K562 (cell line): ENCODE measurements around the gene ATXN10.

Source experiments
- CBX5 ChIP-seq: IDR thresholded peaks from 2 replicates; pipeline ENCODE4 v1.6.1; 2014; ENCODE audit warnings: low read depth, borderline replicate concordance
- E2F3 ChIP-seq: fragments of 250-450 bp; sonication (Bioruptor Pico); IDR thresholded peaks from 2 replicates; pipeline ENCODE4 v1.4.0; 2020; ENCODE audit warnings: mild to moderate bottlenecking
- EZH2 ChIP-seq: IDR thresholded peaks from 2 replicates; pipeline ENCODE4 v1.6.1; 2012; ENCODE audit warnings: low read depth, mild to moderate bottlenecking, inconsistent platforms, low read length, borderline replicate concordance
- FOXK1 ChIP-seq: sonication (generic); formaldehyde crosslinking; IDR thresholded peaks from 2 replicates; pipeline ENCODE4 v1.8.0; 2022; ENCODE audit warnings: missing genetic modification reagents, mild to moderate bottlenecking, borderline replicate concordance
- GABPA ChIP-seq: fragments of 200-800 bp; sonication (Bioruptor generic); conservative IDR thresholded peaks from 2 replicates; pipeline ENCODE4 v1.6.1; 2016; ENCODE audit warnings: low read depth, missing genetic modification characterization, missing compliant biosample characterization
- SETDB1 ChIP-seq: IDR thresholded peaks from one replicate; pipeline ENCODE4 v1.6.1; 2012; ENCODE audit warnings: low read length, control low read depth, inconsistent platforms
- TOE1 ChIP-seq, 2 experiments: fragments of 450-650 bp in 1 of 2; sonication (generic) in 1 of 2; formaldehyde crosslinking in 1 of 2; IDR thresholded peaks; 2 replicates each; pipeline versions ENCODE4 v1.7.1 to v1.8.0; 2016 to 2022; ENCODE audit warnings: borderline replicate concordance in 2 of 2, mild to moderate bottlenecking in 2 of 2, antibody characterized with exemption in 1 of 2, inconsistent platforms in 1 of 2, low read depth in 1 of 2, missing genetic modification reagents in 1 of 2, moderate library complexity in 1 of 2
- ZNF174 ChIP-seq: fragments of 250-450 bp; sonication (Bioruptor Pico); IDR thresholded peaks from 2 replicates; pipeline ENCODE4 v1.4.0; 2020; ENCODE audit warnings: mild to moderate bottlenecking
- ZZZ3 ChIP-seq: fragments of 450-650 bp; IDR thresholded peaks from 2 replicates; pipeline ENCODE4 v1.6.1; 2016; ENCODE audit warnings: antibody characterized with exemption, mild to moderate bottlenecking, moderate library complexity
- TF ChIP-seq, protein P1 (sequence below), 2 experiments: fragments of 450-650 bp; IDR thresholded peaks; 2 replicates each; pipeline ENCODE4 v1.6.1; 2018; ENCODE audit warnings: mild to moderate bottlenecking in 2 of 2, low read depth in 1 of 2; ENCODE audit not compliant: partially characterized antibody in 2 of 2
- TF ChIP-seq, protein P2 (sequence below), 3 experiments: IDR thresholded peaks in 2 of 3; conservative IDR thresholded peaks in 1 of 3; 2 replicates each; pipeline ENCODE4 v1.5.1; 2011 to 2012; ENCODE audit warnings: low read length in 3 of 3, mild to moderate bottlenecking in 3 of 3, control low read depth in 2 of 3, improper control_type of control experiment in 1 of 3, inconsistent platforms in 1 of 3, low read depth in 1 of 3, mixed read lengths in 1 of 3, moderate library complexity in 1 of 3; ENCODE audit not compliant: insufficient read depth in 2 of 3
- TF ChIP-seq, protein P3 (sequence below): fragments of 450-650 bp; IDR thresholded peaks from 2 replicates; pipeline ENCODE4 v1.6.1; 2016; ENCODE audit warnings: low read depth
- TF ChIP-seq, protein P4 (sequence below): fragments of 250-450 bp; sonication (Bioruptor Pico); IDR thresholded peaks from 2 replicates; pipeline ENCODE4 v1.4.0; 2020
- TF ChIP-seq, protein P5 (sequence below): sonication (generic); formaldehyde crosslinking; IDR thresholded peaks from 2 replicates; pipeline ENCODE4 v1.8.1; 2022; ENCODE audit warnings: missing genetic modification reagents

DNA sequence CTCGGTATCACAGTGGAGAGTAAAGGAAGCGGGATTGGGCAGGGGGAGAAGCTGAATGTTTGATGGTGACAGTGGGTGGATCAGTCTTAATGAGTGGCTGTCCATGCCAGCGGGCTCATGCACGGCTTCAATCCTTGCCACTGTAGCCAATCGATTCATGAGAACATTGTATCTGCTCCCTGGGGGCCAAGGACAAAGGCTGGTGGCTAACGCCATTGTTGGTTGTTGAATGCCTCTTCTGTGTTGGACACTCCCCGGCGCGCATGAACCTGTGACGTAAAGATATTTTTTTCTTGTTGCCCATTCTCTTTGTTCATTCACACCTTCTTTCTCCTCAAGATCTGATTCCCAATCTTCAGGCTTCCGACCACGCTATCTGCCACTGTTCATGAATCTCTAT lies 20.9 kb upstream of the ATXN10 start:
- no peak for TF ChIP-seq TOE1 (IDR thresholded peaks at IDR 0.05; ENCODE audit: borderline replicate concordance)
- no peak for TF ChIP-seq TOE1 (CRISPR knock-in tag; IDR thresholded peaks at IDR 0.05; ENCODE audit: borderline replicate concordance, low read depth)
- TF ChIP-seq GABPA (tag), result no peak
- TF ChIP-seq, protein P1, sequence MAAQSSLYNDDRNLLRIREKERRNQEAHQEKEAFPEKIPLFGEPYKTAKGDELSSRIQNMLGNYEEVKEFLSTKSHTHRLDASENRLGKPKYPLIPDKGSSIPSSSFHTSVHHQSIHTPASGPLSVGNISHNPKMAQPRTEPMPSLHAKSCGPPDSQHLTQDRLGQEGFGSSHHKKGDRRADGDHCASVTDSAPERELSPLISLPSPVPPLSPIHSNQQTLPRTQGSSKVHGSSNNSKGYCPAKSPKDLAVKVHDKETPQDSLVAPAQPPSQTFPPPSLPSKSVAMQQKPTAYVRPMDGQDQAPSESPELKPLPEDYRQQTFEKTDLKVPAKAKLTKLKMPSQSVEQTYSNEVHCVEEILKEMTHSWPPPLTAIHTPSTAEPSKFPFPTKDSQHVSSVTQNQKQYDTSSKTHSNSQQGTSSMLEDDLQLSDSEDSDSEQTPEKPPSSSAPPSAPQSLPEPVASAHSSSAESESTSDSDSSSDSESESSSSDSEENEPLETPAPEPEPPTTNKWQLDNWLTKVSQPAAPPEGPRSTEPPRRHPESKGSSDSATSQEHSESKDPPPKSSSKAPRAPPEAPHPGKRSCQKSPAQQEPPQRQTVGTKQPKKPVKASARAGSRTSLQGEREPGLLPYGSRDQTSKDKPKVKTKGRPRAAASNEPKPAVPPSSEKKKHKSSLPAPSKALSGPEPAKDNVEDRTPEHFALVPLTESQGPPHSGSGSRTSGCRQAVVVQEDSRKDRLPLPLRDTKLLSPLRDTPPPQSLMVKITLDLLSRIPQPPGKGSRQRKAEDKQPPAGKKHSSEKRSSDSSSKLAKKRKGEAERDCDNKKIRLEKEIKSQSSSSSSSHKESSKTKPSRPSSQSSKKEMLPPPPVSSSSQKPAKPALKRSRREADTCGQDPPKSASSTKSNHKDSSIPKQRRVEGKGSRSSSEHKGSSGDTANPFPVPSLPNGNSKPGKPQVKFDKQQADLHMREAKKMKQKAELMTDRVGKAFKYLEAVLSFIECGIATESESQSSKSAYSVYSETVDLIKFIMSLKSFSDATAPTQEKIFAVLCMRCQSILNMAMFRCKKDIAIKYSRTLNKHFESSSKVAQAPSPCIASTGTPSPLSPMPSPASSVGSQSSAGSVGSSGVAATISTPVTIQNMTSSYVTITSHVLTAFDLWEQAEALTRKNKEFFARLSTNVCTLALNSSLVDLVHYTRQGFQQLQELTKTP (IDR thresholded peaks at IDR 0.05; ENCODE audit: low read depth in 1 of 2, partially characterized antibody in 2 of 2), result no peak
- no peak for TF ChIP-seq FOXK1 (CRISPR knock-in tag)
- TF ChIP-seq, protein P2, sequence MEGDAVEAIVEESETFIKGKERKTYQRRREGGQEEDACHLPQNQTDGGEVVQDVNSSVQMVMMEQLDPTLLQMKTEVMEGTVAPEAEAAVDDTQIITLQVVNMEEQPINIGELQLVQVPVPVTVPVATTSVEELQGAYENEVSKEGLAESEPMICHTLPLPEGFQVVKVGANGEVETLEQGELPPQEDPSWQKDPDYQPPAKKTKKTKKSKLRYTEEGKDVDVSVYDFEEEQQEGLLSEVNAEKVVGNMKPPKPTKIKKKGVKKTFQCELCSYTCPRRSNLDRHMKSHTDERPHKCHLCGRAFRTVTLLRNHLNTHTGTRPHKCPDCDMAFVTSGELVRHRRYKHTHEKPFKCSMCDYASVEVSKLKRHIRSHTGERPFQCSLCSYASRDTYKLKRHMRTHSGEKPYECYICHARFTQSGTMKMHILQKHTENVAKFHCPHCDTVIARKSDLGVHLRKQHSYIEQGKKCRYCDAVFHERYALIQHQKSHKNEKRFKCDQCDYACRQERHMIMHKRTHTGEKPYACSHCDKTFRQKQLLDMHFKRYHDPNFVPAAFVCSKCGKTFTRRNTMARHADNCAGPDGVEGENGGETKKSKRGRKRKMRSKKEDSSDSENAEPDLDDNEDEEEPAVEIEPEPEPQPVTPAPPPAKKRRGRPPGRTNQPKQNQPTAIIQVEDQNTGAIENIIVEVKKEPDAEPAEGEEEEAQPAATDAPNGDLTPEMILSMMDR (IDR thresholded peaks at IDR 0.05 in 2 of 3, conservative IDR thresholded peaks at IDR 0.05 in 1 of 3; ENCODE audit: insufficient read depth in 2 of 3, low read depth in 1 of 3, low read length in 3 of 3), result no peak
- TF ChIP-seq E2F3 (CRISPR knock-in tag), result no peak
- no peak for TF ChIP-seq ZZZ3
- TF ChIP-seq, protein P3, sequence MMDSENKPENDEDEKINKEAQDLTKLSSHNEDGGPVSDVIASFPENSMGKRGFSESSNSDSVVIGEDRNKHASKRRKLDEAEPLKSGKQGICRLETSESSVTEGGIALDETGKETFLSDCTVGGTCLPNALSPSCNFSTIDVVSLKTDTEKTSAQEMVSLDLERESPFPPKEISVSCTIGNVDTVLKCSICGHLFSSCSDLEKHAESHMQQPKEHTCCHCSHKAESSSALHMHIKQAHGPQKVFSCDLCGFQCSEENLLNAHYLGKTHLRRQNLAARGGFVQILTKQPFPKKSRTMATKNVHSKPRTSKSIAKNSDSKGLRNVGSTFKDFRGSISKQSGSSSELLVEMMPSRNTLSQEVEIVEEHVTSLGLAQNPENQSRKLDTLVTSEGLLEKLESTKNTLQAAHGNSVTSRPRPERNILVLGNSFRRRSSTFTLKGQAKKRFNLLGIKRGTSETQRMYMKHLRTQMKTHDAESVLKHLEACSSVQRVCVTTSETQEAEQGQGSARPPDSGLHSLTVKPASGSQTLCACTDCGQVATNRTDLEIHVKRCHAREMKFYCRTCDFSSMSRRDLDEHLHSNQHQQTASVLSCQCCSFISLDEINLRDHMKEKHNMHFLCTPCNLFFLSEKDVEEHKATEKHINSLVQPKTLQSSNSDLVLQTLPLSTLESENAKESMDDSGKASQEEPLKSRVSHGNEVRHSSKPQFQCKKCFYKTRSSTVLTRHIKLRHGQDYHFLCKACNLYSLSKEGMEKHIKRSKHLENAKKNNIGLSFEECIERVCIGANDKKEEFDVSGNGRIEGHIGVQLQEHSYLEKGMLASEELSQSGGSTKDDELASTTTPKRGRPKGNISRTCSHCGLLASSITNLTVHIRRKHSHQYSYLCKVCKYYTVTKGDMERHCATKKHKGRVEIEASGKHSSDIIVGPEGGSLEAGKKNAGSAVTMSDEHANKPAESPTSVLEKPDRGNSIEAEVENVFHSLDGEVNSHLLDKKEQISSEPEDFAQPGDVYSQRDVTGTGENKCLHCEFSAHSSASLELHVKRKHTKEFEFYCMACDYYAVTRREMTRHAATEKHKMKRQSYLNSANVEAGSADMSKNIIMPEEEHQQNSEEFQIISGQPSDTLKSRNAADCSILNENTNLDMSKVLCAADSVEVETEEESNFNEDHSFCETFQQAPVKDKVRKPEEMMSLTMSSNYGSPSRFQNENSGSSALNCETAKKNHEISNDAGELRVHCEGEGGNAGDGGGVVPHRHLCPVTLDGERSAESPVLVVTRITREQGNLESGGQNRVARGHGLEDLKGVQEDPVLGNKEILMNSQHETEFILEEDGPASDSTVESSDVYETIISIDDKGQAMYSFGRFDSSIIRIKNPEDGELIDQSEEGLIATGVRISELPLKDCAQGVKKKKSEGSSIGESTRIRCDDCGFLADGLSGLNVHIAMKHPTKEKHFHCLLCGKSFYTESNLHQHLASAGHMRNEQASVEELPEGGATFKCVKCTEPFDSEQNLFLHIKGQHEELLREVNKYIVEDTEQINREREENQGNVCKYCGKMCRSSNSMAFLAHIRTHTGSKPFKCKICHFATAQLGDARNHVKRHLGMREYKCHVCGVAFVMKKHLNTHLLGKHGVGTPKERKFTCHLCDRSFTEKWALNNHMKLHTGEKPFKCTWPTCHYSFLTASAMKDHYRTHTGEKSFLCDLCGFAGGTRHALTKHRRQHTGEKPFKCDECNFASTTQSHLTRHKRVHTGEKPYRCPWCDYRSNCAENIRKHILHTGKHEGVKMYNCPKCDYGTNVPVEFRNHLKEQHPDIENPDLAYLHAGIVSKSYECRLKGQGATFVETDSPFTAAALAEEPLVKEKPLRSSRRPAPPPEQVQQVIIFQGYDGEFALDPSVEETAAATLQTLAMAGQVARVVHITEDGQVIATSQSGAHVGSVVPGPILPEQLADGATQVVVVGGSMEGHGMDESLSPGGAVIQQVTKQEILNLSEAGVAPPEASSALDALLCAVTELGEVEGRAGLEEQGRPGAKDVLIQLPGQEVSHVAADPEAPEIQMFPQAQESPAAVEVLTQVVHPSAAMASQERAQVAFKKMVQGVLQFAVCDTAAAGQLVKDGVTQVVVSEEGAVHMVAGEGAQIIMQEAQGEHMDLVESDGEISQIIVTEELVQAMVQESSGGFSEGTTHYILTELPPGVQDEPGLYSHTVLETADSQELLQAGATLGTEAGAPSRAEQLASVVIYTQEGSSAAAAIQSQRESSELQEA, result no peak
- TF ChIP-seq, protein P4, sequence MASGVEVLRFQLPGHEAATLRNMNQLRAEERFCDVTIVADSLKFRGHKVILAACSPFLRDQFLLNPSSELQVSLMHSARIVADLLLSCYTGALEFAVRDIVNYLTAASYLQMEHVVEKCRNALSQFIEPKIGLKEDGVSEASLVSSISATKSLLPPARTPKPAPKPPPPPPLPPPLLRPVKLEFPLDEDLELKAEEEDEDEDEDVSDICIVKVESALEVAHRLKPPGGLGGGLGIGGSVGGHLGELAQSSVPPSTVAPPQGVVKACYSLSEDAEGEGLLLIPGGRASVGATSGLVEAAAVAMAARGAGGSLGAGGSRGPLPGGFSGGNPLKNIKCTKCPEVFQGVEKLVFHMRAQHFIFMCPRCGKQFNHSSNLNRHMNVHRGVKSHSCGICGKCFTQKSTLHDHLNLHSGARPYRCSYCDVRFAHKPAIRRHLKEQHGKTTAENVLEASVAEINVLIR (CRISPR knock-in tag), result no peak
- TF ChIP-seq SETDB1, result no peak
- TF ChIP-seq, protein P5, sequence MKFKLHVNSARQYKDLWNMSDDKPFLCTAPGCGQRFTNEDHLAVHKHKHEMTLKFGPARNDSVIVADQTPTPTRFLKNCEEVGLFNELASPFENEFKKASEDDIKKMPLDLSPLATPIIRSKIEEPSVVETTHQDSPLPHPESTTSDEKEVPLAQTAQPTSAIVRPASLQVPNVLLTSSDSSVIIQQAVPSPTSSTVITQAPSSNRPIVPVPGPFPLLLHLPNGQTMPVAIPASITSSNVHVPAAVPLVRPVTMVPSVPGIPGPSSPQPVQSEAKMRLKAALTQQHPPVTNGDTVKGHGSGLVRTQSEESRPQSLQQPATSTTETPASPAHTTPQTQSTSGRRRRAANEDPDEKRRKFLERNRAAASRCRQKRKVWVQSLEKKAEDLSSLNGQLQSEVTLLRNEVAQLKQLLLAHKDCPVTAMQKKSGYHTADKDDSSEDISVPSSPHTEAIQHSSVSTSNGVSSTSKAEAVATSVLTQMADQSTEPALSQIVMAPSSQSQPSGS, result no peak
- TF ChIP-seq EZH2, result no peak
- TF ChIP-seq CBX5, result no peak
- TF ChIP-seq ZNF174 (CRISPR knock-in tag), result no peak
